Anterior cingulate cortex (tissue), 58 donors: Measurements from ENCODE around the gene TENT4B.
A peak's percentile ranks its signal among the peaks of the same experiment; 100 is the strongest.
"Not testable (repeated sequence)": the region's sequence is repeated elsewhere in the genome, so short reads cannot be mapped to it uniquely, and the experiment has no call there.

ENCODE experiments used
- DNase-seq, 58 donors: peaks; one replicate each; lab custom pipeline; 2025; lab: John Stamatoyannopoulos, UW

The TENT4B gene

DNA sequence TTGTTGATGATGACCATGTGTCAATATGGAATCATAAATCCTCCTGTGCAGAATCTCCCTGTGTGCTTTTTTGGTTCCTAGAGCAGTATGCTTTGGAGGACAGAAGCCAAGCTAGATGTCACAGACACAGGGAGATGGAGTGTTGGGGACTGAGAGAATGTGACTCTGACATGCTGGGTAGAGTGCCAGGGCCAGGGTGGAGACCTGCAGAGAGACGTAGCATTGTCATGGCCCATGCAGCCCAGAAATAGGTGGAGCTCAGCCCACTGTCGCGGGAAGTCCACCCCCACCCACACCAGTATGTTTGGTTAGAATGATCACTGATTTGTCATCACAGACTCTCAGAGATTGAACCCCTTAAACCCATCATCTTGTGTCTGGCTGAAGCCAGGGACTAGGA, 74.0 kb downstream of the TENT4B start:
- no peak for DNase-seq

DNA sequence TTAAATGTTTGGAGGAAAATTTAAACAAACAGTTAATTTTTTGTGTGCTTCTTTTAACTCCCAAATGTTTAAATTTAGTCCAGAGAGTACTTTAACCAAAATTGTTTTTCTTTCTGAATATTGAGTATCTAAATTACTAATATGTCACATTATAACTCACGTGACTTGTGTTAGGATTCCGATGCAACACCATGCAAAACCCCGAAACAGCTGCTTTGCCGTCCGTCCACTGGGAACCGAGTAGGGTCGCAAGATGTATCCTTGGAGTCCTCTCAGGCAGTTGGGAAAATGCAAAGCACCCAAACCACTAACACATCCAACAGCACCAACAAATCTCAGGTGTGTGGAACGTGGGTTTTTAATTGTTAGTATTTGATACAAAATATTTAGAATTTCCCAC, 74.6 kb downstream of the TENT4B start:
- DNase-seq, result no peak

DNA sequence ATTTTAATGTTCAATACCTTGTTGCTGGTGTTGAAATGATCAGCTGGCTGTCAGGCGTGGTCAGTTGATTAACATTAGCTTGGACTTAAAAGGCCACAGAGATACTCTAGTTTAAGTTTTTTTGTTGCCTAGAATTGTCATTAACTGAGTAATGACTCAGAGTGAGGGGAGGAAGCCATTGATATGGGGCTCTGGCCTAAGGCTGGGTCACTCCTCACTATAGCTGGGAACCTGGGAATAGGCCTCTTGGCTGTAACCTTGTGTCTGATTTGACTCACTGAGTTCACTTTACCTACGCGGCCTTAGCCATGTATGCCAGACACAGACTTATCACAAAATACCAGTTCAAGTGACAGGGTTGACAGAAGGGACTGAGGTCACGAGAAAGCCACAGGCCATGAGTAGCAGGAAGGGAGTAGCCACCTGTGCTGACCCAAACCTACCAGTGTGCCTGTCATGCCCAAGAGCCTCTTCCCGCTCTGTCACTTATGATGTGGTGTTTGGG, 75.3 kb downstream of the TENT4B start:
- no peak for DNase-seq

DNA sequence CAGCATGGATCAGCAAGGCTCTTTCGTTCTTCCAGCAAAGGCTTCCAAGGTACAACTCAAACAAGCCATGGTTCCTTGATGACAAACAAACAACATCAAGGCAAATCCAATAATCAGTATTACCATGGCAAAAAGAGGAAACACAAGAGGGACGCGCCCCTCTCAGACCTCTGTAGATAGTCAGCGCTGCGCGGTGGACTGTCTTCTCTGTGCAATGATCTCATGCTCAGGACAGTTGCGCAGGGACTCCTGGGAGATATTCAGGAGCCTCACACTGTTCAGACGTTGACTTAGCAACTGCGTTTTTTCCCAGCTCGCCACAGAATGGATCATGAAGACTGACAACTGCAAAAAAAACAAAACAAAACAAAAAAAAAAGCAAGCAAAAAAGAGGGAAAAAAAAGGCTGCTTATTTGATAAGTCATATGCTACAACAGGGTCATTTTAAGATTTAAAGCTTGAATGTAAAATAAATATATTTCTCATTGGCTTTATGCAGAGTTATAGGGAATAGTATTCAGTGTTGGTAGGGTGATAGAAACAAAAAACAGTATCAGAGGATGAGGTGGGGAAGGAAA, 76.1 kb downstream of the TENT4B start:
- DNase-seq, result no peak

DNA sequence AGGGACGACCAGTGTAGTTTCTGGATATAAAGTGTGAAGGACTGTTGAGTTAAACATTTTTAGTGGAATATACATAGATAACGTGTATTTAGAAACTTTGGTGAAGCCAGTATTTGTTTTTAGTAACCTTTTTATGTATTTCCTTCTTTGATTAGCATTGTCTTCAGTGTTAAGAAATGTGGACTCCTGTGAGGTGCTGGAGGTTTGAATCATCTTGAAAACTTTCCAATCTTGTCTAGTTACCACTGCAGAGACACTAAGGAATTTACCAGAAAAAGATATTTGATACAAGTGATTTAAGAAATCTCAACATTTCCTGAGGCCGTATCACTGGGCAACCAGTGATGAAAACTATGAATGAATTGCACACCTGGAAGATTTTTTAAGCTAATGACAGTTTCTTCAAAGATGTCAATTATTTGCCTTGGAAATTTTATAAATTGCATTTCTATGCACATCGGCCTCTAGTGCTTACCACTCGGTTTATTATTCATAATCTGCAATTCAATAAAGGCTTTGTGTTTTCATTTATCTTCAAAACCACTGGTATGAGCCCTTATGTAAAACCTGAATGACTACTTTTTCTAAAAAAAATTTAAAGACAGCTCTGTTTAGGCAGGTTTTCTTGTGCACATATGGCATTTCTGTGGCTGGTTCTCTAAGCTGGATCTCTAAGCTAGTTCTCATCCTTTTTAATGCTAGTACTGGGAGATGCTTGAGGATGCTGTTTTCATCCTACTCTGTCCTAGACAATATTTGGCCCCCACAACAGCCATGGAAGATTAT, 81.9 kb downstream of the TENT4B start:
- DNase-seq, result no peak

DNA sequence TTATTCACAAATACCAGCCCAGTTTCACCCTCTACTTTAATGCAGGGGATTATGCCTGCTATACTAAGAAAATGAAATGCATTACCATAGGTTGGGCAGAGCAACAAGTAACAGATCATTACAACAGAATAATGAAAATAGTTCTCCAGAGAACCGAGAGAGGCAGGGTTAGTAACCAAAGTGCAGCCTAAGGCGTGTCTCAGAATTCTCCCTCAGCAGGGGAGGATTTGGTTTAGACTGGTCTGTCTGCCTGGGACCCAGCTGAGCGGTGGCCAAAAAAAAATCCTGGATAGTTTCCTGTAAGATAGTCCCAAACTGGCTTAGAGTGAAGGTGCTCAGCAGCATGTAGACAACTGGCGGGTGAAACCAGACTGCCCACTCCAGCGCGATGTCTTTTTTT, 82.5 kb downstream of the TENT4B start:
- no peak for DNase-seq

DNA sequence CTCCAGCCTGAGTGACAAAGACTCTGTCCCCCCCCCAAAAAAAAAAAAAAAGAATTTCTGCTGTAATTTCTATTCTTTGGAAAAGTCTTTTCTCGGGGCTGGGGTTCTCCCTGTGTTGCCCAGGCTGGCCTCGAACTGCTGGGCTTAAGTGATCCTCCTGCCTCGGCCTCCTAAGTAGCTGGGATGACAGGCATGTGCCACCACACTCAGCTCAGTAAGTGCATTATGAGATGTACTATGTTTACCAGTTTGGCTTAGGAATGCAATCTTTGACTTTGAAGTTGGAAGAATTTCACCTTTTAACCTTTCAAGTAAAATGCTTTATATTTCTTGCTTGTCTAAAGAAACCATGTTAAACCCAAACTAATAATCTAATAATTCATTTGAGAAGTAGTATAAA, 85.2 kb downstream of the TENT4B start:
- no peak for DNase-seq

DNA sequence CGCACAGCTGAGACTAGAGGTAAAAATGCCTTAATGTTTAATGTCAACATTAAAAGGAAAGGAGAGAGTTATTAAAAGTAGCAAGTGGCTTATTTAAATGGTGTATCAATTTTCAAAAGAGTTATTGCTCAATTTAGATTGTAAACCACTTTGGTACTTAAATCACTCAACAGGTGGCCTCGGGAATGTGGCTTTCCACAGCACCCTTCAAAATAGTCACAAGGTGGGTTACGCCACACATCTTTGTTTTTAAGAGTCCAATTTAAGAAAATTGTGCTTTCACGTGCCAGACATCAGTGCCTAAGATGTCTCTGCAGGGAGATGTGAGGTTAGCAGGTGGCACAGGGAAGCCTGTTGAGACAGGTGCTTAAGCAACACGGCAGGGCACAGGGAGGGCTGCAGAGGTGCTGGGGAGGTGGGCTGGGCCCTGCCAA, 85.8 kb downstream of the TENT4B start:
- DNase-seq, result no peak

DNA sequence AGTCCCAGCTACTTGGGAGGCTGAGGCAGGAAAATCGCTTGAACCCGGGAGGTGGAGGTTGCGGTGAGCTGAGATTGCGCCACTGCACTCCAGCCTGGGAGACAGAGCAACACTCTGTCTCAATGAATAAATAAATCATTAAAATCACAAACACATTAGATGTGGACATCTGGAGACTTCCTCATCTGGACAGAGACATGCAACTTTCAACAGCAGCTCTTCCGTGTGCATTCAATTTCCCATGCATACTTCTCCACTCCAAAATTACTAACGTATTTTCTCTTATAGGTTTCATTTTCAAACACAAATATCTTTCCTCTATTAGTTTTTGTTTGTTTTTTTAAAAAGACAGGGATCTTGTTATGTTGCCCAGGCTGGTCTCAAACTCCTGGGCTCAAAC, 89.9 kb downstream of the TENT4B start:
- DNase-seq, result not testable (repeated sequence)

DNA sequence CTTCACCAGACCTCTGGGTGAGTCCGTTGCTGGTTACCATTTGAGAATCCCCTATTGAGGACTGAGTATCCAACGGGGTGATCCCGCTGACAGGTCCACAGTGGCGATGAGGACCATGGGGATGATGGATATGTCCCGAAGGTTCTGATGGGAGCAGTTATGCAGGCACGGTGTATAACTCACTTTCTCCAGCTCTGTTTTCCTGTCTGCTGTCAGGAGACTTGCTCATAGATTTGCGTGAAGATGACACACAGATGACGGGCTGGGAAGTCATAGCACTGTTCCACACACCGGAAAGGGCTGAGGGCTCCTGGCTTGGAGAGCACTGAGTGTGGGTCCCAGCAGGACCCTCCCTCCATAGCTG, 91.0 kb downstream of the TENT4B start:
- DNase-seq, result no peak

DNA sequence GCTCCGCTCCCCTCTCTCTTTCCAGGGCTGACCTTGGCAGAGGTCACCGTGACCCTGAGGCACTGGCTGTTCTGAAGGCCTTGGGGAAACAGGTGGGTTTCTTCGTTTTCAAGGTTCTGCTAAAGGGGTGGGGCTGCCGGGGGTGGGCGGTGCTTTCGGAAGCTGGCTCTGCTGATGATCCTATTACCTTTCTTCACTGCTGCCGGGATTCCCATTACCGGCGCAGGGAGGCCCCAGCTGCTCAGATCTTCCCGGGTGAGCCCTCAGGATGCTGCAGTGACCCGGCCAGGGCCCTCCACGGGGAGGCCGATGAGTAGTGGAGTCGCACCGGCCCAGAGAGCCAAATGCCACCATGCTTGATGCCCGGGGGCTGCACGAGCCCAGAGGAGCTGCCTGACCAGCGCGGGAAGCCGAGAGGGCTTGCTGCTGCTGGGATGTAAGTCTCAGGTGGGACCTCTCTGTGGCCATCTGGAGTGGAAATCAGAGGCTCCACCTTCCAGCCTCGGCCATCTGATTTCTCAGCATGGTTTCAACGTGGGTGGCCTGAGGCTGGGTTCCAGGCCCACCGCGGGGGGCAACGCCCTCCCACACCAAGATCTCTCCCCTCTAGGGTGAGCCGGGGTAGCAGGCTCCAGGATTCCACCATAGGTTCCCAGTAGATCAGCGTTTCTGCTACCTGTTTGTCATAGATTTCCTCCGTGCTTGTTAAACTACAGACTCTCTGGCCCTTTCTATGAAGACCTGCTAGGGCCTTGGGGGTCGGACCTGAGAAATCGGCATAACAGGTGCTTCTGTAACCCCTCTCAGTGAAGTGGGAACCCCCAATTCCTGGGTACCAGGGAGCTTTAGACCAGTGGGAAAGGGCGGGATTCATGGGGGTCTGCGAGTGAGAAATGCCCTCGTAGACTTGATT, 91.7 kb downstream of the TENT4B start:
- DNase-seq, result no peak

DNA sequence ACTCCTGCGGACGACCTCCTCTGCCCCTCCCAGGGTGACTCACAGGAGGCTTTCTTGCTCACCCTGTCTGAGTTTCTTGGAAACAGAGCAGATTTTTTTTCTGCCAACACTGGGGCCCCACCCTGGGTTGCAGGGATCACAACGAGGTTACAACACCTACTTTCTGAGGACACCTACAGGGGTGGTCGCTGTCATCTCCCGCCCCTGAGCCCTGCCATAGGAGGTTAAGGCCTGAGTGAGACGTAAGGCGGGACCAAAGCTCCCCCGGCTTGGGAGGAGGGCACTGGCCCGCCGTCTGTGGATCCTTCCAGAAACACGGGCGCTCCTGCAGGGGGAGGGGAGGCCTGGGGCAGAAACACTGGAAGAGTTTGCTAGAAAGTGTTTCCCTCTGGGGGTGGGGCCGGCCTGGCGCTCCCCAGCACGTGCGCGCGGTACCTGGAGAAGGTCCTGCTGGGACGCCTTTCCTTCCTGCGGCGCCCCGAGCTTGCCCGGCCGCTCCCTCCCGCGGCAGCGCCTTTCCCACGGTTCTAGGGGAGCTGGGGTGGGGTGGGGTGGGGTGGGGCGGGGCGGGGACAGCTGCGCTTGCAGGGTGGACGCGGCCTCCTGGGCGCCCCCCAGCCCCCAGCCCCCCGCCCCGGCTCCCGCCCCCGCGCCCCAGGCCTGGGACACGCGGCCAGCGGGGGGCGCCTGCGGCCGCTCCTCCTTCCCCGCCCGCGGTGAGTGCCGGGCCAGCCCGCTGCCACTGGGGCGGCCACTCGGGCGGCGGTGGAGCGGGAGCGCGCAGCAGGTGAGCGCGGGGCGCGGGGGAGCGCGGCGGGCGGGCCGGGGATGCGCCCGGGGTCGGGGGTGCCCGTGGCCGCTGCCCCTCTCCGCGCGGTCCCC, 92.6 kb downstream of the TENT4B start:
- DNase-seq, result peak in 6 of 58 donors; percentile 19 to 51 (median 28)

DNA sequence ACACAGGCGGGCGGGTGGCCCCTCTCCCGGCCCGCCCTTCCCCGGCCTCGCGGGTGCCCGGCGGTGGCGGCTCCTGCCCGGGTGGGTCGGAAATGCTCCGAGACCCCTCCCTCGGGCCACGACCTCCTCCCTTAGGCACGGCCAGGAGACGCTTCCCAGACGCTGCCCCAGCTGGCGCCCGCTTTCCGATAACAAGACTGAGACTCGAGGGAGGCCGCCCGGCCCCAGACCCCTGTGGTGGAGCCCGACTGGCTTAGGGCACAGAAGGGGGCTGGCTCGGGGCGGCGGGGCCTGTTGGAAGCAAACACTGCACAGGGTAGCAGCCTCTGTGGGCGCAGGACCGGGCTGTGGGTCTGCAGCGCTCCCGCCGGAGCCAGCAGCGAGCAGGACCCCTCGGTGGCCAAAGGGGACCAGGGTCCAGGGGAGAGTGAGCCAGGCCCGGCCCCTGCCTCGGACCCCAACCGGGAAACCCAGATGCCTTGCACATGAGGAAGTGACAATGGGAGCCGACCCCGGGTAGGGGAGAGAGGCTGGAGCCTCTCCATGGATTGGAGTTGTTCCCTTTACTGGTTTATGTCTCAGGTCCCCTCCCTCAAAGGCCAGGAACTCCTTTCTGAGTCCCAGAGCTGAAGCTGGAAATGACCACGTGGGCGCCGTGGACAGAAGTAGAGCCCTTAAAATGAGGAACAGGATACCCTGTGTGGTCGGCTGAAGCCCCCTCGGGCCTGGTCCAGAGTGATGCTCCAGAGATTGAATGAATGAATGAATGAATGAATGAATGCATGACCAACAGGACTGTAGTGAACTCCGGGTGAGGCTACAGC, 93.4 kb downstream of the TENT4B start:
- DNase-seq, result no peak

DNA sequence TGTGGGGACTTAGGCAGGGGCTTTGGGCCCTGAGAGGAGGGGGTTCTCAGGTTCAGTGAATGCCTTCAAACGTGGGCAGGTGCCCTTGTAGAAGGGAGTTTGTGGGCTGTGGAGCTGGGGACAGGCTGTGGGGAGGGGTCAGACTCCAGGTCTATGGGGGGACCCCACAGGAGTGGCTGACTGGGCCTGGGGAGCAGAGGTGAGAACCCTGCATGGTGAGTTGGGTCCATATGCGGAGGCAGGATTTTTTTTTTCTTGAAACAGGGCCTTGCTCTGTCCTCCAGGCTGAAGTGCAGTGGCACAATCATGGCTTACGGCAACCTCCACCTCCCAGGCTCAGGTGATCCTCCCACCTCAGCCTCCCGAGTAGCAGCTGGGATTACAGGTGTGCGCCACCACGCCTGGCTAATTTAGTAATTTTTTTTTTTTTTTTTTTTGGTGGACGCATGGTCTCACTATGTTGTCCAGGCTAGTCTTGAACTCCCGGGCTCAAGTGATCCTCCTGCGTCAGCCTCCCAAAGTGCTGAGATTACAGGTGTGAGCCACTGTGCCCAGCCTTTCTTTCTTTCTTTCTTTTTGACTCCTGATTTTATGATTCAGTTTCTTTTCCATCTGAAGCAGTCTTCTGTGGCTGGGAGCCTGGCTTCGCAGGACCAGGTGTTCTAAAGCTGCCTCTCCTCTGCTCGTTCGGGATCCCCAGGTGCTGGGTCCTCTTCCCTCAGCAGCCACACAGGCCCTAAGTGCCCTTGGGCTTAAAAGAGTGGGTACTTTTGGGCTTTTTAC, 94.2 kb downstream of the TENT4B start:
- no peak for DNase-seq

DNA sequence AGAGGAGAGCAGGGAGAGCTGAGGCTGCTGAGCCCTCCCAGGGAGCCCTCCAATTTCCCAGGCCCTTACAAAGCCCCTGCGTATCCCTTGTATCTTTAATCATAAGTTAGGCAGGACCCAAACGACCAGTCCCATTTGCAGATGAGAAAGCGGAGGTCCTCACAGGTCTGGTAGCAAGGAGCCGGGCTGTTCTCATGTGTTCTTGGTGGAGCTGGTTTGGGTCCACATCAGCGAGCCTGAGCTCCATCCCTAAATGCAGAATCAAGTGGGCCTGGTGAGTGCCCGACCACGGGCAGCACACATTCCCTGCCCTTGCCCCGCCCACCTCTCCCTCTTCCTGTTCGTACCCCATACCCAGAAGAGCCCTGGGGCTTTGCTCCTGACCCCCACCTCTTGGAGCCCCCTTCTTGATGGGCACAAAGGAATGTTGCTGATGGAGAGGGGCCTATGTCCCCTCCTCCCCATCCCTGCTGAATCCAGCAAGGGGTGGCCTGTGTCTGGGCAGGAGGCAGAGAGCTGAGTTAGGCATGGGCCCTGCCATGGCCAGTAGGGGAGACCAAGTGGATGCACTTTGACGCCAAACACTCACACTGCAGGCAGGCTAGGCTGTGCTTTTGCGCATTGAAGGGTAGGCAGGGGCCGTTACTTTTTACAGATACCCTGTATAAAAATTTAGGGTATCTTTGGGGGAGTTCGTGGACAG, 95.0 kb downstream of the TENT4B start:
- DNase-seq, result no peak

DNA sequence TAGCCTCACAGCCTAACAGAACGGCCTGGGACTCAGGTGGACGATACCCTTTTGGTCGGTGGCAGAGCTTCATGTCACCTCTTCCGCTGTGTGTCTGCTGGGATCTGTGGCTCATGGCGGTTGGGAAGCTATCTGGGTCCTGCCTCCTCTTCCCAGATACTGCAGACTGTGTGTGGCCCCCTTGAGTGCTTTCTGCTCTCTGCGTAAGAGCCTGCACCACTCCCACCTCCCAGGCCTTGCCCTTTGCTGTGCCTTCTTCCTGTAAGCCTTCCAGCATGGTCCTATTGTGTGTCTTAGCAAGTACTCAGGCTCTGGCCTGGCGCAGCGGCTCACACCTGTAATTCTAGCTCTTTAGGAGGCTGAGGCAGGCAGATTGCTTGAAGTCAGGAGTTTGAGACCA, 95.7 kb downstream of the TENT4B start:
- DNase-seq, result no peak

DNA sequence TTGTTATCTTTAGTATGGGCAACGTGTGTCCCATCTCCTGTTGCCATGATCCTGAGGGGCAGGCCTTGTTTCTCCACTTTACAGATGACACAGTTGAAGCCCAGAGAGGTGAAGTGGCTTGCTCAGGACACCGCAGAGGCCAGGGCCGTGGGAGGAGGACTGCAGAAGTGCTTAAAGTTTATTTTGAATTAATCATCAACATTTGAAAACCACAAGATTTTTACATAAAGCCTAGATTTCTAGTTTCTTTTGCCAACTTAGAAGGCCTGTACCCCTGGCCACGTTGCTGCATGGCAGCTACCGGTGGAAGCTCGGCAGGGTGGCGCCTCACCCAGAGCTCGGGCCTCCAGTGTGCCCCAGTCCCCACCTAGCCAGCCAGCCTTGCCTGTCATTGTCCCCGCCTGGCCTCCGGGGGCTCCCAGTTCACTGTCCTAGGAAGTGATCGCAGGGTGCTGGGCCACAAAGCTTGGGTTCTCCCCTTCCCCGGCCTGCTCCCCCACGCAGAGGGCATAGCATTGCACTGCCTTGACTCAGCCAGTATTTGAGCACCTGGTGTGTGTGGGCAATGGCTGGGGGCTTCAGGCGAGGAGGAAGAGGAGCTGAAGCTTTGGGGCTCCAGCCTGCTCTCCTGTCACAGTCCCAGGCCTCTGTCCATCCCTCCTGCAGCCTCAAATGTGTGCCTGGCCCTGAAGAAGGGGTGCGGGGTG, 98.4 kb downstream of the TENT4B start:
- DNase-seq, result no peak
